GM12878 (cell line): ENCODE measurements around the gene ARHGEF33. TPM values are rescaled to one million over a fixed set of nuclear protein-coding genes. Genes with fewer than 3 reads are reported as not detected.

Source experiments
- ATAC-seq: fragments of 200-7000 bp; cut with Tn5 transposase; 3 replicates; pipeline ENCODE4 v1.9.1; 2020; ENCODE audit warnings: mild to moderate bottlenecking, moderate library complexity
- BruUV-seq: library from RNA; stranded (reverse); fragments of 400-500 nt; replicated peaks from 2 replicates; lab custom pipeline; 2021; lab: Mats Ljungman, UMichigan
- CTCF ChIA-PET: fragments of 300-600 bp; sonication (Branson Sonifier 250); formaldehyde crosslinking; extraction: SDS; loops from one replicate; lab custom pipeline; 2021; ENCODE audit warnings: inconsistent platforms; lab: Yijun Ruan, JAX
- POLR2A ChIA-PET: fragments of 350-600 bp; formaldehyde crosslinking; extraction: SDS; loops from one replicate; lab custom pipeline; 2021; ENCODE audit warnings: inconsistent platforms; lab: Charles Lee
- RAD21 ChIA-PET: fragments of 300-600 bp; sonication (Branson Sonifier 250); formaldehyde crosslinking; loops from one replicate; lab custom pipeline; 2023; ENCODE audit warnings: antibody characterized with exemption; ENCODE audit not compliant: unreplicated experiment; lab: Charles Lee
- SMC1A ChIA-PET: fragments of 300-600 bp; sonication (Branson Sonifier 250); formaldehyde crosslinking; loops from one replicate; lab custom pipeline; 2023; ENCODE audit not compliant: unreplicated experiment, uncharacterized antibody; lab: Charles Lee
- DNase-seq: peaks from one replicate; pipeline ENCODE4 v3.0.0-alpha.2; 2011; ENCODE audit warnings: low read depth, low spot score
- FAIRE-seq: peaks from 3 replicates; lab custom pipeline; 2011; peaks lifted over from hg19 to GRCh38; lab: Jason Lieb, UNC
- H2AFZ ChIP-seq: 2 replicates; pipeline ENCODE4 v1.6.0; 2011; ENCODE audit warnings: low read depth, low read length, control low read depth; ENCODE audit not compliant: control insufficient read depth
- H3K27ac ChIP-seq: 2 replicates; pipeline ENCODE4 v1.5.1; 2011; ENCODE audit warnings: control low read depth; ENCODE audit not compliant: control insufficient read depth, insufficient read depth
- H3K27me3 ChIP-seq, 2 experiments: replicated peaks in 1 of 2; 2 replicates each; pipeline versions ENCODE4 v1.6.0 to v1.6.1; 2011; ENCODE audit warnings: low read length in 1 of 2; ENCODE audit not compliant: control insufficient read depth in 2 of 2, insufficient read depth in 2 of 2
- H3K36me3 ChIP-seq, 2 experiments: 2 replicates each; pipeline ENCODE4 v1.5.1; 2011; ENCODE audit warnings: low read length in 1 of 2; ENCODE audit not compliant: control insufficient read depth in 2 of 2, insufficient read depth in 2 of 2
- H3K4me1 ChIP-seq: 2 replicates; pipeline ENCODE4 v1.6.1; 2011; ENCODE audit warnings: mild to moderate bottlenecking, low read length, moderate library complexity, mixed read lengths; ENCODE audit not compliant: control insufficient read depth, insufficient read depth
- H3K4me2 ChIP-seq: 2 replicates; pipeline ENCODE4 v1.6.0; 2011; ENCODE audit warnings: control low read depth; ENCODE audit not compliant: control insufficient read depth, insufficient read depth
- H3K4me3 ChIP-seq: fragments of 200-600 bp; sonication (generic); 2 replicates; pipeline ENCODE4 v1.5.1; 2016
- H3K79me2 ChIP-seq: 2 replicates; pipeline ENCODE4 v1.6.0; 2011; ENCODE audit warnings: low read length; ENCODE audit not compliant: control insufficient read depth, insufficient read depth
- H3K9ac ChIP-seq: 2 replicates; pipeline ENCODE4 v1.8.0; 2011; ENCODE audit warnings: low read length, control low read depth, mixed read lengths; ENCODE audit not compliant: control insufficient read depth, insufficient read depth
- H3K9me3 ChIP-seq: replicated peaks from 3 replicates; pipeline ENCODE4 v1.5.1; 2011; ENCODE audit warnings: mild to moderate bottlenecking, low read length; ENCODE audit not compliant: control insufficient read depth, insufficient read depth
- H4K20me1 ChIP-seq: 2 replicates; pipeline ENCODE4 v1.6.0; 2011; ENCODE audit not compliant: control insufficient read depth, insufficient read depth
- IRF4 ChIP-seq: IDR thresholded peaks from 2 replicates; pipeline ENCODE4 v1.6.1; 2011; ENCODE audit warnings: low read depth, low read length
- KDM1A ChIP-seq: fragments of 200-600 bp; sonication (generic); IDR thresholded peaks from 2 replicates; pipeline ENCODE4 v1.6.1; 2016; ENCODE audit warnings: borderline replicate concordance
- MYC ChIP-seq: IDR thresholded peaks from 2 replicates; pipeline ENCODE4 v1.6.1; 2011; ENCODE audit warnings: mild to moderate bottlenecking, low read length, moderate library complexity, inconsistent platforms; ENCODE audit not compliant: insufficient read depth, insufficient replicate concordance, insufficient read length, severe bottlenecking
- NFXL1 ChIP-seq: fragments of 450-650 bp; IDR thresholded peaks from 2 replicates; pipeline ENCODE4 v1.6.1; 2017; ENCODE audit warnings: antibody characterized with exemption, mild to moderate bottlenecking, borderline replicate concordance
- POLR2AphosphoS5 ChIP-seq: IDR thresholded peaks from 2 replicates; pipeline ENCODE4 v1.6.1; 2011; ENCODE audit warnings: mild to moderate bottlenecking, low read length, inconsistent platforms
- RFX5 ChIP-seq: IDR thresholded peaks from 2 replicates; pipeline ENCODE4 v1.6.1; 2011; ENCODE audit warnings: low read depth, low read length, improper control_type of control experiment
- STAT3 ChIP-seq: IDR thresholded peaks from 2 replicates; pipeline ENCODE4 v1.6.1; 2011; ENCODE audit warnings: low read depth, low read length, improper control_type of control experiment
- TBL1XR1 ChIP-seq: IDR thresholded peaks from 2 replicates; pipeline ENCODE4 v1.6.1; 2012; ENCODE audit warnings: low read depth, low read length, improper control_type of control experiment
- TCF12 ChIP-seq: IDR thresholded peaks from 2 replicates; pipeline ENCODE4 v1.6.1; 2011; ENCODE audit warnings: low read depth, mild to moderate bottlenecking, low read length
- ZBED1 ChIP-seq: IDR thresholded peaks from 2 replicates; pipeline ENCODE4 v1.6.1; 2016; ENCODE audit warnings: borderline replicate concordance
- ZNF207 ChIP-seq: fragments of 450-650 bp; IDR thresholded peaks from 2 replicates; pipeline ENCODE4 v1.6.1; 2014; ENCODE audit warnings: antibody characterized with exemption, mild to moderate bottlenecking, borderline replicate concordance
- ZNF274 ChIP-seq: IDR thresholded peaks from one replicate; pipeline ENCODE4 v1.8.0; 2011; ENCODE audit not compliant: insufficient read length, insufficient read depth
- ZNF622 ChIP-seq: fragments of 450-650 bp; IDR thresholded peaks from 2 replicates; pipeline ENCODE4 v1.6.1; 2017; ENCODE audit warnings: mild to moderate bottlenecking, inconsistent platforms
- ZSCAN29 ChIP-seq: fragments of 450-650 bp; IDR thresholded peaks from 2 replicates; pipeline ENCODE4 v1.6.1; 2017; ENCODE audit warnings: mild to moderate bottlenecking, moderate library complexity
- WGBS: methylation state at CpG from one replicate; pipeline ENCODE4 v1.1.6; 2016; ENCODE audit warnings: low lambda C conversion rate; ENCODE audit not compliant: insufficient replicate concordance, insufficient coverage; ENCODE audit errors: missing lambda C conversion rate; 5-methylcytosine and 5-hydroxymethylcytosine counted together
- in situ Hi-C: fragments of 300-500 bp; cut with MboI; formaldehyde crosslinking; loops from 9 replicates; pipeline ENCODE4 v1.14.3; 2018; ENCODE audit warnings: mixed read lengths
- intact Hi-C: fragments of 100-400 bp; cut with micrococcal nuclease; formaldehyde crosslinking; loops from one replicate; pipeline ENCODE4 v1.14.2; 2022; ENCODE audit not compliant: unreplicated experiment
- polyA plus RNA-seq, 11 experiments: library from polyadenylated mRNA; depleted of rRNA in 4 of 11; unstranded in 6 of 11; stranded (reverse) in 5 of 11; fragments of >200 nt; fragmentation: Nextera tagmentation in 4 of 11; fragmentation: Illumina TruSeq in 1 of 11; extraction: Ambion mirVana in 4 of 11; extraction: Trizol in 1 of 11; gene quantifications; 1 replicate in 1 of 11; 2 replicates in 10 of 11; pipeline versions ENCODE4 v1.2.1 to v1.2.3, GENCODE V29; 2011 to 2016; ENCODE audit warnings: inconsistent platforms in 2 of 11, missing spikeins in 2 of 11, low read depth in 1 of 11
- total RNA-seq, 4 experiments: library from RNA; depleted of rRNA in 3 of 4; stranded (reverse); fragments of >200 nt in 3 of 4; fragmentation: Illumina TruSeq in 1 of 4; extraction: Trizol in 1 of 4; gene quantifications; 2 replicates each; pipeline versions ENCODE4 v1.2.1 to v1.2.3, GENCODE V29; 2013 to 2021
- TF ChIP-seq, protein P1 (sequence below): fragments of 450-650 bp; IDR thresholded peaks from 2 replicates; pipeline ENCODE4 v1.6.1; 2016; ENCODE audit warnings: mild to moderate bottlenecking, moderate library complexity, borderline replicate concordance
- TF ChIP-seq, protein P2 (sequence below): fragments of 450-650 bp; IDR thresholded peaks from 2 replicates; pipeline ENCODE4 v1.6.1; 2016; ENCODE audit warnings: mild to moderate bottlenecking

The ARHGEF33 gene
- total and polyA plus RNA-seq, 10 of the 15 experiments (the other 5 are each of a cell fraction or from before 2014, with no cell fraction given): 0.01 to 0.08 (median 0.05) TPM; not detected in 4

DNA sequence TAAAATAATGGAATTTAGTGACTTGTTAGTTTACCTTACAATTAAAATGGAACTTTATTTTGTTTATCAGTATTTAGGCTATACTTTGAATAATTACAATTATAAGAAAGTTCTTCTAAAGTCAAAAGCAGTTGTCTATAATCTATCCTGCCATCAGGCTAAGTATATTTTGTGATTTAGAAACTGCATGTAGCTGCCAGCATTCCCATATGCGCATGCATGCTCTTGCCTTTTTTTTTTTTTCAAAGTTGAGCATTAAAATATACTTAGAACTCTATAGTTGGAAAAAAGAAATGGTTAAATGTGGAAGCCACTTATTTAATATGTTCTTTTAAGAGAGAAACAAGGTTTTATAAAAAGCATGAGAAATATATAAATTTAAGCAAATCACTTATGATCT, 99.0 kb downstream of the ARHGEF33 start (continued):
- TF ChIP-seq, protein P1, sequence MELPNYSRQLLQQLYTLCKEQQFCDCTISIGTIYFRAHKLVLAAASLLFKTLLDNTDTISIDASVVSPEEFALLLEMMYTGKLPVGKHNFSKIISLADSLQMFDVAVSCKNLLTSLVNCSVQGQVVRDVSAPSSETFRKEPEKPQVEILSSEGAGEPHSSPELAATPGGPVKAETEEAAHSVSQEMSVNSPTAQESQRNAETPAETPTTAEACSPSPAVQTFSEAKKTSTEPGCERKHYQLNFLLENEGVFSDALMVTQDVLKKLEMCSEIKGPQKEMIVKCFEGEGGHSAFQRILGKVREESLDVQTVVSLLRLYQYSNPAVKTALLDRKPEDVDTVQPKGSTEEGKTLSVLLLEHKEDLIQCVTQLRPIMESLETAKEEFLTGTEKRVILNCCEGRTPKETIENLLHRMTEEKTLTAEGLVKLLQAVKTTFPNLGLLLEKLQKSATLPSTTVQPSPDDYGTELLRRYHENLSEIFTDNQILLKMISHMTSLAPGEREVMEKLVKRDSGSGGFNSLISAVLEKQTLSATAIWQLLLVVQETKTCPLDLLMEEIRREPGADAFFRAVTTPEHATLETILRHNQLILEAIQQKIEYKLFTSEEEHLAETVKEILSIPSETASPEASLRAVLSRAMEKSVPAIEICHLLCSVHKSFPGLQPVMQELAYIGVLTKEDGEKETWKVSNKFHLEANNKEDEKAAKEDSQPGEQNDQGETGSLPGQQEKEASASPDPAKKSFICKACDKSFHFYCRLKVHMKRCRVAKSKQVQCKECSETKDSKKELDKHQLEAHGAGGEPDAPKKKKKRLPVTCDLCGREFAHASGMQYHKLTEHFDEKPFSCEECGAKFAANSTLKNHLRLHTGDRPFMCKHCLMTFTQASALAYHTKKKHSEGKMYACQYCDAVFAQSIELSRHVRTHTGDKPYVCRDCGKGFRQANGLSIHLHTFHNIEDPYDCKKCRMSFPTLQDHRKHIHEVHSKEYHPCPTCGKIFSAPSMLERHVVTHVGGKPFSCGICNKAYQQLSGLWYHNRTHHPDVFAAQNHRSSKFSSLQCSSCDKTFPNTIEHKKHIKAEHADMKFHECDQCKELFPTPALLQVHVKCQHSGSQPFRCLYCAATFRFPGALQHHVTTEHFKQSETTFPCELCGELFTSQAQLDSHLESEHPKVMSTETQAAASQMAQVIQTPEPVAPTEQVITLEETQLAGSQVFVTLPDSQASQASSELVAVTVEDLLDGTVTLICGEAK: no peak
- TF ChIP-seq, all 136 proteins: peak for 0

DNA sequence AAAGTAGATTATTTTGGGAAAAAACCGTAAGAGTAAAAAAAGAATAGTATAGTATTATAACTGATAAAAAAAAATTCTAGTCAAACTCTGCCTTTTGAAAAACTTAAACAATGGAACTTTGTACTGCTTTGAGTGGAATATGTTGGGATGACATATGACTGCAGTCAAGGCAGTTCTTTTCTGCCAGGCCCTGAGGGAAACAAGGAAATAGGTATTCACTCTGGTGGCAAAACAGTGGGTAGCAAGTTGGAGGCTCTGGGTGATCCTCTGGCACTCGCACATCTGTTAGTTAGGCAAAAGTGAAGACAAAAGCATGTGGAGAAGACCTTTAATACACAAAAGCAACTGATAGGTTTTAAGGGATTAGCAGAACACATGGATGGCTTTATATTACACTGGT, 102.2 kb downstream of the ARHGEF33 start:
- FAIRE-seq (no peak), ATAC-seq (no peak)
- H3K9me3 ChIP-seq: no peaks in the 10 kb centered on the region
- H4K20me1 ChIP-seq: no peaks in the 10 kb centered on the region
- BruUV-seq: no TSS peak
- no peaks in the 10 kb centered on the region for H3K79me2 ChIP-seq
- ChIA-PET RAD21 (interaction anchor here (1.1 kb wide), 1 partner anchor 44 kb away, joined by 4 read pairs; no protein-coding TSS in a partner anchor), POLR2A (no interaction called here), SMC1A (interaction anchor here (1.4 kb wide), 1 partner anchor 44 kb away, joined by 6 read pairs; no protein-coding TSS in a partner anchor)
- no peak overlapping the region for H3K9ac ChIP-seq
- H3K4me3 ChIP-seq: no peak overlapping the region
- H3K4me1 ChIP-seq: no peaks in the 10 kb centered on the region
- H3K36me3 ChIP-seq: peaks cover 1 to 6% of the 10 kb centered on the region in 2 experiments; a peak in 2 of 4 replicates
- H3K27ac ChIP-seq: no peak overlapping the region
- H2AFZ ChIP-seq: no peak overlapping the region
- 98% methylated on average over 2 of the region's 2 CpGs for WGBS
- in situ Hi-C loops: no loop called here
- TF ChIP-seq NFXL1 (no peak), ZNF274 (no peak), TCF12 (no peak), POLR2AphosphoS5 (no peak), TBL1XR1 (no peak), RFX5 (no peak), ZSCAN29 (no peak), KDM1A (no peak), ZBED1 (no peak), IRF4 (no peak), ZNF207 (no peak), STAT3 (no peak), MYC (no peak), ZNF622 (no peak)
- TF ChIP-seq, protein P2, sequence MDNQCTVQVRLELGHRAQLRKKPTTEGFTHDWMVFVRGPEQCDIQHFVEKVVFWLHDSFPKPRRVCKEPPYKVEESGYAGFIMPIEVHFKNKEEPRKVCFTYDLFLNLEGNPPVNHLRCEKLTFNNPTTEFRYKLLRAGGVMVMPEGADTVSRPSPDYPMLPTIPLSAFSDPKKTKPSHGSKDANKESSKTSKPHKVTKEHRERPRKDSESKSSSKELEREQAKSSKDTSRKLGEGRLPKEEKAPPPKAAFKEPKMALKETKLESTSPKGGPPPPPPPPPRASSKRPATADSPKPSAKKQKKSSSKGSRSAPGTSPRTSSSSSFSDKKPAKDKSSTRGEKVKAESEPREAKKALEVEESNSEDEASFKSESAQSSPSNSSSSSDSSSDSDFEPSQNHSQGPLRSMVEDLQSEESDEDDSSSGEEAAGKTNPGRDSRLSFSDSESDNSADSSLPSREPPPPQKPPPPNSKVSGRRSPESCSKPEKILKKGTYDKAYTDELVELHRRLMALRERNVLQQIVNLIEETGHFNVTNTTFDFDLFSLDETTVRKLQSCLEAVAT: no peak
- TF ChIP-seq, all 136 proteins: peak for 0
- CTCF ChIA-PET: interaction anchor here (0.5 to 1.9 kb wide), 5 partner anchors 11 to 567 kb away, joined by 3 to 6 read pairs (median 3); no protein-coding TSS in a partner anchor
- H3K27me3 ChIP-seq: no peaks in the 10 kb centered on the region
- intact Hi-C loops: no loop called here
- DNase-seq: no peak
- no peak overlapping the region for H3K4me2 ChIP-seq
